GM18511 (cell line): ENCODE results near the gene PVRIG.
"Not testable (repeated sequence)": the region's sequence is repeated elsewhere in the genome, so short reads cannot be mapped to it uniquely, and the experiment has no call there.

Source experiments
- ATAC-seq: cut with Tn5 transposase; IDR thresholded peaks from one replicate; pipeline ENCODE4 v1.9.1; 2021; ENCODE audit warnings: mild to moderate bottlenecking, moderate library complexity; ENCODE audit not compliant: unreplicated experiment

Gene PVRIG

DNA sequence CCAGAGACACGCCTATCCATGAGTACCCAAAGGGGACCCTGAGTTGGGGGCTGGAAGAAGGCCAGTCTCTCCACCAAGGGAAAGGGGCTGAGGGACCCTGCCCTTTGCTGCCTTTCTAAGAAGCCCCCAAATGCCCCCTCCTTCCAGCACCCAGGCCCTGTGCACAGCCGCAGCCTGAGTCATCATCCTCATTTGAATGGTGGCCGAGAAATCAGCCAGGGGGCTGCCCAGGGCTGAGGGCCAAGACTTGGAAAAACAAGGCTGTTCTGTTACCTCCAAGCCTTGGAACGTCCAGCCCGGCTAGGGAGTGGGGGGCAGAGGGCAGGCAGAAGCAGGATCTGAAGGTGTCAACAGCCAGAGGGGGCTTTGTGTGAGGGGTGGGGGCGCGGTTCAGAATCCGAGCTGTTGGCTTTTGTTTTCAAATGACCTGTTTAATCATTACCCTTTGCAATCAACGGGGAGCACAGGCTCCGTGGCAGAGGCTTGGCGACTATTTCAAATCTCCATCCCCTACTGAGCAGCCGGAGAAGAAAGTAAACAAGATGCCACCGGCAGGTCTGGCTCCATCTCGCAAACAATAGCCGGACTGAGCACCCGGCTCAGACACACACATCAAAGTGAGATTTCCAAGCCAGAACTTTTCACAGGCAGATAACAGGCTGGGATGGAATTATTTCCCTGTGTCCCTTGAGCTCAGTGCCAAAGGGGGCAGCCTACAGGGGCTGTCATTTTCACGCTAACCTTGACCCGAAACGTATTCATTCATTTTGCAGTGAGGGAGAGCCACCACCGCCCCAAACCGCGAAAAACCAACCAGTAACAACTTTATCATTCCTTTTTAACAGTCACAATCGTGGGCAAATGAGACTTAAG is 50.5 kb downstream of the PVRIG start:
- ATAC-seq: not testable (repeated sequence)
